Endodermal cell (in vitro differentiated cells): ENCODE data around the gene PACS1. TPM values are rescaled to one million over a fixed set of nuclear protein-coding genes. Genes with fewer than 3 reads are reported as not detected.

Experiments
- DNase-seq: peaks from one replicate; pipeline ENCODE4 v3.0.0-alpha.2; 2017
- H3K27ac ChIP-seq: 2 replicates; pipeline ENCODE4 v1.5.1; 2013; ENCODE audit warnings: mild to moderate bottlenecking, low read depth, low read length, moderate library complexity
- H3K27me3 ChIP-seq: 2 replicates; pipeline ENCODE4 v1.6.1; 2013; ENCODE audit warnings: mild to moderate bottlenecking, low read length, moderate library complexity; ENCODE audit not compliant: insufficient read depth, control insufficient read depth, poor library complexity, severe bottlenecking
- H3K36me3 ChIP-seq: 2 replicates; pipeline ENCODE4 v1.7.0; 2013; ENCODE audit warnings: mild to moderate bottlenecking, low read length, moderate library complexity; ENCODE audit not compliant: control insufficient read depth, insufficient read depth
- H3K4me1 ChIP-seq: one replicate; pipeline ENCODE4 v1.7.0; 2013; ENCODE audit warnings: low read length; ENCODE audit not compliant: control insufficient read depth, insufficient read depth
- H3K4me3 ChIP-seq: 2 replicates; pipeline ENCODE4 v1.5.1; 2013; ENCODE audit warnings: mild to moderate bottlenecking, low read length, moderate library complexity
- H3K9ac ChIP-seq: 2 replicates; pipeline ENCODE4 v1.6.1; 2013; ENCODE audit warnings: mild to moderate bottlenecking, low read length, moderate library complexity; ENCODE audit not compliant: poor library complexity, severe bottlenecking; ENCODE audit errors: extremely low read depth
- H3K9me3 ChIP-seq: 2 replicates; pipeline ENCODE4 v1.6.1; 2013; ENCODE audit warnings: mild to moderate bottlenecking, low read length, moderate library complexity; ENCODE audit not compliant: control insufficient read depth
- H3K27ac Mint-ChIP-seq: 2 replicates; pipeline ENCODE4 v1.8.0; 2020; ENCODE audit warnings: mixed read lengths
- H3K27me3 Mint-ChIP-seq: 2 replicates; pipeline ENCODE4 v1.8.0; 2021; ENCODE audit warnings: mild to moderate bottlenecking, mixed read lengths; ENCODE audit not compliant: insufficient read depth
- H3K36me3 Mint-ChIP-seq: 2 replicates; pipeline ENCODE4 v1.8.0; 2020; ENCODE audit warnings: low read depth, mixed read lengths
- H3K4me1 Mint-ChIP-seq: 2 replicates; pipeline ENCODE4 v1.8.0; 2020; ENCODE audit warnings: mixed read lengths
- H3K4me3 Mint-ChIP-seq: 2 replicates; pipeline ENCODE4 v1.8.0; 2020; ENCODE audit warnings: mild to moderate bottlenecking, moderate library complexity, mixed read lengths
- H3K9me3 Mint-ChIP-seq: 2 replicates; pipeline ENCODE4 v1.8.0; 2020; ENCODE audit warnings: mild to moderate bottlenecking, mixed read lengths
- CTCF ChIP-seq: fragments of 200-600 bp; sonication (generic); conservative IDR thresholded peaks from 2 replicates; pipeline ENCODE4 v1.5.0; 2021; ENCODE audit warnings: antibody characterized with exemption, mild to moderate bottlenecking
- WGBS, 2 experiments: methylation state at CpG; one replicate each; pipeline versions ENCODE4 v1.1.5 to v1.1.7; 2013; ENCODE audit warnings: missing lambda C conversion rate in 2 of 2, mixed read lengths in 1 of 2; ENCODE audit not compliant: insufficient coverage in 1 of 2, insufficient read length in 1 of 2; 5-methylcytosine and 5-hydroxymethylcytosine counted together
- total RNA-seq, 2 donors: library from RNA; stranded (reverse); fragmentation: NEBNext Ultra II Directional in 1 of 2; extraction: Animal tissue kit (Norgen Biotek cat#: 25700) in 1 of 2; gene quantifications; 2 replicates in 1 of 2; 3 replicates in 1 of 2; pipeline ENCODE4 v1.2.1, GENCODE V29; 2021

The PACS1 gene
- total RNA-seq, 2 donors from 2014 or later, result 67.0 to 67.1 TPM

GRCh38 chr11:66059966-66060680 lies 9.9 kb upstream of the PACS1 start:
- no peak overlapping the region for H3K9ac ChIP-seq

DNA sequence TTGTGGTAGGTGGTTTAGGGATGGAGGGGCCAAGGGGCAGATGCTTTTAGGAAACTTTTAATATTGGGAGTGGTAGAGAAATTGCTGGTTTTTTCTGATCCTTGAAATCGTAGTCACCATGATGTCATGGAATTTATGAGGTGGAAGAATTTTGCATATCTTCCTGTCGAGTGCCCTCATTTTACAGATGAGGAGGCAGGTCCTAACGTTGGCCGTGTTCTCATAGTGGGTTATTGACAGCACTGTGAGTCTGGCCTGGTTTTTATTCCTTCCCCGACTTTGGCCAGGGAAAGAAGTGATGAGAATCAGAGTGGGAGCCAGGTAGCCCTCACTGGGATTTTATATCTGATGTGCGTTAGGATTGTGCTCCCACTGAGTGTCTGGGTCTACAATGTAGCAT lies 8.8 kb upstream of the PACS1 start:
- Histone ChIP-seq H3K9me3 (peaks cover 24% of the 10 kb centered on the region), H3K4me1 (no peaks in the 10 kb centered on the region), H3K4me3 (no peak overlapping the region), H3K9ac (no peak overlapping the region), H3K27ac (no peak overlapping the region), H3K27me3 (no peaks in the 10 kb centered on the region), H3K36me3 (peaks cover 97% of the 10 kb centered on the region)
- Mint-ChIP-seq H3K9me3 (peaks cover 1% of the 10 kb centered on the region), H3K27ac (no peak overlapping the region), H3K4me1 (no peaks in the 10 kb centered on the region), H3K27me3 (no peaks in the 10 kb centered on the region), H3K4me3 (no peak overlapping the region), H3K36me3 (peaks cover 87% of the 10 kb centered on the region)
- TF ChIP-seq CTCF, result no peak
- no peak for DNase-seq
- WGBS, 2 experiments, result 97 to 99% methylated on average over 6 of the region's 6 CpGs

More at GRCh38 chr11:66059966-66060680, 9.9 kb upstream of the PACS1 start:
- H3K9me3 Mint-ChIP-seq, result peaks cover 1% of the 10 kb centered on the region
- Histone ChIP-seq H3K27me3 (no peaks in the 10 kb centered on the region), H3K27ac (no peak overlapping the region), H3K9me3 (peaks cover 21% of the 10 kb centered on the region), H3K4me1 (no peaks in the 10 kb centered on the region), H3K36me3 (peaks cover 96% of the 10 kb centered on the region), H3K4me3 (no peak overlapping the region)
- H3K4me3 Mint-ChIP-seq, result no peak overlapping the region
- no peaks in the 10 kb centered on the region for H3K4me1 Mint-ChIP-seq
- peaks cover 88% of the 10 kb centered on the region for H3K36me3 Mint-ChIP-seq
- no peaks in the 10 kb centered on the region for H3K27me3 Mint-ChIP-seq
- 84 to 86% methylated on average over 7 to 8 of the region's 8 CpGs for WGBS, 2 experiments
- no peak for DNase-seq
- no peak overlapping the region for H3K27ac Mint-ChIP-seq
- no peak for TF ChIP-seq CTCF

DNA sequence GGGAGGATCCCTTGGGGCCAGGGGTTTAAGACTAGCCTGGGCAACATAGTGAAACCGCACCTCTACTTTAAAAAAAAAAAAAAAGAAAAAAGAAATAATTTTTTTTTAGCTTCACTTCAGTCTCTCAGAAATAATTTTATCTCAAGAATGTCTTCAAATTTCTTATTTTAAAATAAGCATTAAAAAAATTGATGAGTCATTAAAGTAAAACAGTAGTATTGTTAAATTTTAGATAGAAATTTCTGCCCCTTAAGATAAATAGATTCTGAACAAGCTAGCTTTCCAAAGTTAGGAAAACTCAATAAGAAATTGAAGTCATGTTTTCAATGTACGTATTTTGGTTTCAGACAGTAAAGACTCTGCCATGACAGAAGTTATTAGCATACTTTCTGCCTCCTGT lies 7.7 kb upstream of the PACS1 start:
- Histone ChIP-seq H3K27me3 (no peaks in the 10 kb centered on the region), H3K9ac (no peak overlapping the region), H3K27ac (no peak overlapping the region), H3K36me3 (peaks cover 97% of the 10 kb centered on the region), H3K4me3 (no peak overlapping the region), H3K4me1 (no peaks in the 10 kb centered on the region), H3K9me3 (peaks cover 24% of the 10 kb centered on the region)
- Mint-ChIP-seq H3K36me3 (peaks cover 87% of the 10 kb centered on the region), H3K27me3 (no peaks in the 10 kb centered on the region), H3K4me1 (no peaks in the 10 kb centered on the region), H3K9me3 (peaks cover 1% of the 10 kb centered on the region), H3K4me3 (no peak overlapping the region), H3K27ac (no peak overlapping the region)
- 95 to 100% methylated on average over 1 of the region's 2 CpGs for whole genome bisulfite sequencing, 2 experiments
- no peak for DNase-seq
- no peak for TF ChIP-seq CTCF
